Caco-2 (cell line): ENCODE data around the gene STAT4. TPM values are rescaled to one million over a fixed set of nuclear protein-coding genes. Genes with fewer than 3 reads are reported as not detected.

ENCODE experiments used
- BruUV-seq: library from RNA; stranded (reverse); fragments of 400-500 nt; replicated peaks from 2 replicates; lab custom pipeline; 2021; lab: Mats Ljungman, UMichigan
- CTCF ChIA-PET: fragments of 300-600 bp; sonication (Branson Sonifier 250); formaldehyde crosslinking; loops from one replicate; lab custom pipeline; 2022; ENCODE audit warnings: antibody characterized with exemption; lab: Charles Lee
- POLR2A ChIA-PET: fragments of 300-600 bp; sonication (Branson Sonifier 250); formaldehyde crosslinking; loops from one replicate; lab custom pipeline; 2022; ENCODE audit warnings: antibody characterized with exemption; lab: Charles Lee
- DNase-seq, 2 experiments: peaks; one replicate each; pipeline versions ENCODE4 v3.0.0 to v3.0.0-alpha.2; 2020 to 2022
- H3K27me3 ChIP-seq: replicated peaks from 2 replicates; pipeline ENCODE4 v1.6.0; 2011; ENCODE audit warnings: low read length; ENCODE audit not compliant: control insufficient read depth, insufficient read depth
- H3K36me3 ChIP-seq: 2 replicates; pipeline ENCODE4 v1.5.1; 2011; ENCODE audit warnings: low read length; ENCODE audit not compliant: control insufficient read depth, insufficient read depth
- H3K4me1 ChIP-seq: fragments of 250-450 bp; sonication (Bioruptor Pico); 2 replicates; pipeline ENCODE4 v1.5.1; 2020; ENCODE audit warnings: mild to moderate bottlenecking
- H3K4me3 ChIP-seq: 2 replicates; pipeline ENCODE4 v1.5.1; 2011; ENCODE audit warnings: low read depth, mild to moderate bottlenecking, control low read depth, low read length
- H3K9me3 ChIP-seq: fragments of 250-450 bp; sonication (Bioruptor Pico); 2 replicates; pipeline ENCODE4 v1.5.1; 2020; ENCODE audit warnings: mild to moderate bottlenecking, moderate library complexity
- H3K27ac Mint-ChIP-seq: one replicate; pipeline ENCODE4 v1.8.0; 2022; ENCODE audit warnings: mixed read lengths; ENCODE audit not compliant: unreplicated experiment
- H3K27me3 Mint-ChIP-seq: one replicate; pipeline ENCODE4 v1.8.0; 2022; ENCODE audit warnings: mixed read lengths; ENCODE audit not compliant: insufficient read depth, unreplicated experiment
- H3K36me3 Mint-ChIP-seq: one replicate; pipeline ENCODE4 v1.8.0; 2022; ENCODE audit warnings: mild to moderate bottlenecking, mixed read lengths; ENCODE audit not compliant: insufficient read depth, unreplicated experiment
- H3K4me1 Mint-ChIP-seq: one replicate; pipeline ENCODE4 v1.8.0; 2022; ENCODE audit warnings: low read depth, mixed read lengths; ENCODE audit not compliant: unreplicated experiment
- H3K4me3 Mint-ChIP-seq: one replicate; pipeline ENCODE4 v1.8.0; 2022; ENCODE audit warnings: mild to moderate bottlenecking, moderate library complexity, mixed read lengths; ENCODE audit not compliant: unreplicated experiment
- H3K9me3 Mint-ChIP-seq: one replicate; pipeline ENCODE4 v1.8.0; 2022; ENCODE audit warnings: mixed read lengths; ENCODE audit not compliant: unreplicated experiment
- intact Hi-C: fragments of 100-400 bp; cut with micrococcal nuclease; formaldehyde crosslinking; loops from one replicate; pipeline ENCODE4 v1.10.0; 2022; ENCODE audit not compliant: unreplicated experiment
- total RNA-seq: library from RNA; stranded (reverse); gene quantifications from 2 replicates; pipeline ENCODE4 v1.2.3, GENCODE V29; 2022
- TF ChIP-seq, protein P1 (sequence below), 2 experiments: fragments of 200-600 bp in 1 of 2; IDR thresholded peaks; 1 replicate in 1 of 2; 2 replicates in 1 of 2; pipeline versions ENCODE4 v1.5.1 to v1.8.0; 2011 to 2022; ENCODE audit warnings: antibody characterized with exemption in 1 of 2, control low read depth in 1 of 2, inconsistent platforms in 1 of 2, low read depth in 1 of 2, low read length in 1 of 2, mild to moderate bottlenecking in 1 of 2, moderate library complexity in 1 of 2; ENCODE audit not compliant: insufficient read depth in 1 of 2, severe bottlenecking in 1 of 2, unreplicated experiment in 1 of 2

The STAT4 gene
- total RNA-seq, 1 experiment from 2014 or later = 0.48 TPM

GRCh38 chr2:191013932-191014652, 136.7 kb downstream of the STAT4 start, which contains the start of gene STAT1:
STAT1 (minus strand) TSS chr2:191014171; CDS start chr2:191010003, 4,168 bp downstream.
- intact Hi-C loops = loop anchor here (1.0 to 5.0 kb wide), 6 partner anchors 7 to 157 kb away; partner anchors contain the start of gene GLS
- Mint-ChIP-seq H3K36me3 (peaks cover 11% of the 10 kb centered on the region), H3K27me3 (no peaks in the 10 kb centered on the region), H3K9me3 (no peaks in the 10 kb centered on the region), H3K4me3 (no peak within 1 kb of the TSS), H3K4me1 (no peaks in the 10 kb centered on the region), H3K27ac (no peak within 1 kb of the TSS)
- peak within 1 kb of the TSS; percentile 72 for H3K4me3 ChIP-seq
- H3K4me1 ChIP-seq = peaks cover 14% of the 10 kb centered on the region
- TF ChIP-seq, protein P1, sequence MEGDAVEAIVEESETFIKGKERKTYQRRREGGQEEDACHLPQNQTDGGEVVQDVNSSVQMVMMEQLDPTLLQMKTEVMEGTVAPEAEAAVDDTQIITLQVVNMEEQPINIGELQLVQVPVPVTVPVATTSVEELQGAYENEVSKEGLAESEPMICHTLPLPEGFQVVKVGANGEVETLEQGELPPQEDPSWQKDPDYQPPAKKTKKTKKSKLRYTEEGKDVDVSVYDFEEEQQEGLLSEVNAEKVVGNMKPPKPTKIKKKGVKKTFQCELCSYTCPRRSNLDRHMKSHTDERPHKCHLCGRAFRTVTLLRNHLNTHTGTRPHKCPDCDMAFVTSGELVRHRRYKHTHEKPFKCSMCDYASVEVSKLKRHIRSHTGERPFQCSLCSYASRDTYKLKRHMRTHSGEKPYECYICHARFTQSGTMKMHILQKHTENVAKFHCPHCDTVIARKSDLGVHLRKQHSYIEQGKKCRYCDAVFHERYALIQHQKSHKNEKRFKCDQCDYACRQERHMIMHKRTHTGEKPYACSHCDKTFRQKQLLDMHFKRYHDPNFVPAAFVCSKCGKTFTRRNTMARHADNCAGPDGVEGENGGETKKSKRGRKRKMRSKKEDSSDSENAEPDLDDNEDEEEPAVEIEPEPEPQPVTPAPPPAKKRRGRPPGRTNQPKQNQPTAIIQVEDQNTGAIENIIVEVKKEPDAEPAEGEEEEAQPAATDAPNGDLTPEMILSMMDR (IDR thresholded peaks at IDR 0.05; ENCODE audit: insufficient read depth in 1 of 2, low read depth in 1 of 2, low read length in 1 of 2, severe bottlenecking in 1 of 2, unreplicated experiment in 1 of 2) = peak; percentile 13 to 23
- CTCF ChIA-PET = no interaction called here
- no peaks in the 10 kb centered on the region for H3K36me3 ChIP-seq
- peak; percentile 90 to 98 for DNase-seq
- no TSS peak for BruUV-seq
- H3K9me3 ChIP-seq = no peaks in the 10 kb centered on the region
- POLR2A ChIA-PET = interaction anchor here (0.6 to 1.0 kb wide), 5 partner anchors 20 to 552 kb away, joined by 3 to 5 read pairs (median 3); partner anchors contain the start of gene NEMP2
- no peaks in the 10 kb centered on the region for H3K27me3 ChIP-seq

DNA sequence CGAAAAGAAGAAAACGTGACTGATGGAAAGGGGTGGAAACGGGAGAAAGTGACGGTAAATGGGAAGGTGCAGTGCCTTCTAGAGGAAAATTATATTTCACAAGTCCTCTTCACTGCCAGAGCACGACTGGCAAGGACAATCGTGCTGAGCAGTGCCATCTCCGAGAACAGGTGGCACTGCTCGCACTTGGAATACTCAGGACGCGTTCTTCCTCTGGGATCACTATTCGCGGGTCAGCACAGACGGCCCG, 137.2 kb downstream of the STAT4 start:
- peak overlapping the region; percentile 72 for H3K4me3 ChIP-seq
- no peak overlapping the region for H3K4me3 Mint-ChIP-seq
- no peak overlapping the region for H3K27ac Mint-ChIP-seq
- no peak for DNase-seq
- ChIA-PET CTCF (no interaction called here), POLR2A (interaction anchor here (0.6 to 1.0 kb wide), 2 partner anchors 20 to 479 kb away, joined by 3 to 5 read pairs; partner anchors contain the start of gene NEMP2)
- no peaks in the 10 kb centered on the region for H3K36me3 ChIP-seq
- intact Hi-C loops = loop anchor here (1.0 to 5.0 kb wide), 4 partner anchors 8 to 156 kb away; partner anchors contain the start of gene GLS
- H3K9me3 ChIP-seq = no peaks in the 10 kb centered on the region
- TF ChIP-seq, protein P1 (IDR thresholded peaks at IDR 0.05; ENCODE audit: insufficient read depth in 1 of 2, low read depth in 1 of 2, low read length in 1 of 2, severe bottlenecking in 1 of 2, unreplicated experiment in 1 of 2) = no peak
- peaks cover 10% of the 10 kb centered on the region for H3K4me1 ChIP-seq
- peaks cover 16% of the 10 kb centered on the region for H3K36me3 Mint-ChIP-seq
- BruUV-seq = no TSS peak
- H3K27me3 ChIP-seq = no peaks in the 10 kb centered on the region
- no peaks in the 10 kb centered on the region for H3K9me3 Mint-ChIP-seq
- no peaks in the 10 kb centered on the region for H3K27me3 Mint-ChIP-seq
- H3K4me1 Mint-ChIP-seq = no peaks in the 10 kb centered on the region

DNA sequence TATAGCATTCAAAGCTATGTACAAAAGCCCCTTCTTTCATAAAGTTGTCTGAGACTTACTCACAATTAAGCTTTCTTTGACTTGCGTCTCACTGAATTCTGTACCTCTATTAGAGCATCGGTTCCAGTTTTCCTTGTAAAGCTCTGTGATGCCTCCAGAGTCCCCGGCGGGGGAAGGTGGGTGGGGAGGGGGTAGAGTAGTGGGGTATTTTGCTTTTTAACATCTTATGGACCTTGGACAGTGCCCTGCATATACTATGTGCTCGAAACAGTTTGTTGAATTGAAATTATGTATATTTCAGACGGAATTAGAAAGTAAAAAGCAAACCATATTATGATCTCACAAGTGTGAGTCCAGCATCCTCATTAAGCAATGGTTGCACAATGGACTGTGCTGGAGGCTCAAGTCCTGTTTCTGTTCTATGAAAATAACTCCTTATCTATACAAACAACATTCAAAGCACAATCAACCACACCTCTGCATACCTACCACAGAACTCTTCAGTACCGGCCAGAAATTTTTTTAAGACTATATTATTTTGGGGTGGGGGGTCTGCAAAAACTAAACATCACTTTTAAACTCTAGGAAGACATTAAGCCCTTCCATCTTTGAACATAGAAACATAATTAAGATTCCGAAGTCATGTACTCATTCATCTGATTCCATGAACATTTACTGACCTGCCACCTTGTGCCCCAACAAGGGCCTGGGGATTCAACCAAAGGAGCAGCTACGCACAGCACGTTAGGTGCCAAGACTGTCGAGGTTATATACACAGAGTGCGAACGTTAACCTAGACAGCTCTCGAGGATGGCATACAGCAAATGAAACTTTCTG, 137.7 kb downstream of the STAT4 start:
- TF ChIP-seq, protein P1 (IDR thresholded peaks at IDR 0.05; ENCODE audit: insufficient read depth in 1 of 2, low read depth in 1 of 2, low read length in 1 of 2, severe bottlenecking in 1 of 2, unreplicated experiment in 1 of 2) = no peak
- Histone ChIP-seq H3K36me3 (no peaks in the 10 kb centered on the region), H3K4me3 (peak overlapping the region; percentile 72), H3K4me1 (peaks cover 5% of the 10 kb centered on the region; the same call in 1 of the 2 replicates), H3K27me3 (no peaks in the 10 kb centered on the region), H3K9me3 (no peaks in the 10 kb centered on the region)
- Mint-ChIP-seq H3K36me3 (peaks cover 22% of the 10 kb centered on the region), H3K4me3 (no peak overlapping the region), H3K27ac (no peak overlapping the region), H3K9me3 (no peaks in the 10 kb centered on the region), H3K4me1 (no peaks in the 10 kb centered on the region), H3K27me3 (no peaks in the 10 kb centered on the region)
- BruUV-seq = TSS peak; percentile 50
- peak in 1 of 2 experiments; percentile 40 for DNase-seq
- intact Hi-C loops = loop anchor here (1.0 to 5.0 kb wide), 4 partner anchors 8 to 156 kb away; partner anchors contain the start of gene GLS
- CTCF ChIA-PET = no interaction called here
- POLR2A ChIA-PET = interaction anchor here (0.6 kb wide), 2 partner anchors 39 to 235 kb away, joined by 3 to 4 read pairs; no protein-coding TSS in a partner anchor
